Nephron progenitor cell (in vitro differentiated cells): ENCODE data around the gene RXFP4.

Experiments
- DNase-seq: peaks from one replicate; pipeline ENCODE4 v3.0.0; 2021
- H3K27ac Mint-ChIP-seq: 2 replicates; pipeline ENCODE4 v1.8.0; 2021; ENCODE audit warnings: mild to moderate bottlenecking, moderate library complexity, mixed read lengths
- H3K27me3 Mint-ChIP-seq: 2 replicates; pipeline ENCODE4 v1.8.0; 2021; ENCODE audit warnings: mild to moderate bottlenecking, low read depth, mixed read lengths; ENCODE audit not compliant: poor library complexity
- H3K36me3 Mint-ChIP-seq: 2 replicates; pipeline ENCODE4 v1.8.0; 2021; ENCODE audit warnings: low read depth, mixed read lengths
- H3K4me1 Mint-ChIP-seq: 2 replicates; pipeline ENCODE4 v1.8.0; 2021; ENCODE audit warnings: mixed read lengths
- H3K4me3 Mint-ChIP-seq: 2 replicates; pipeline ENCODE4 v1.8.0; 2021; ENCODE audit warnings: mild to moderate bottlenecking, moderate library complexity, mixed read lengths
- H3K9me3 Mint-ChIP-seq: 2 replicates; pipeline ENCODE4 v1.8.0; 2021; ENCODE audit warnings: mild to moderate bottlenecking, moderate library complexity, mixed read lengths
- TF ChIP-seq, protein P1 (sequence below): fragments of 200-600 bp; sonication (generic); IDR thresholded peaks from 2 replicates; pipeline ENCODE4 v1.5.0; 2021; ENCODE audit warnings: antibody characterized with exemption

Gene RXFP4

DNA sequence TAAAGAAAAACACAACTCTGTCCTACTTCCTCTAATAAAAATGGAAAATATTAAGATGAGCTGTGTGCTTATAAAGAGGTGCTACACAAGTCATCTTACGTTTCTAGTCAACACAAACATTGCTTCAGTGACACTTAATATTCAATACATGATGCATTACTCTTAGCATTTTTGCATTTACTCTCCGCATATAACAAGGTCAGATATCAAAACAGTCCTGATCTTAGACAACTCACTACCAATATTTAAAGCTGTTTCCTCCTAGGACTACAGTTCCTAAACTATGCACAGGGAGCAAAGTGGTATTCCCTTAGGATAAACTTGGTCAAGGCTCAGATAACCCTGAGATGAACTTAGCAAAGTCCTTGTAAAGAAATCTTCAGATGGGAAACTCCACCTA lies 42.5 kb upstream of the RXFP4 start:
- no peaks in the 10 kb centered on the region for H3K27me3 Mint-ChIP-seq
- no peaks in the 10 kb centered on the region for H3K4me1 Mint-ChIP-seq
- H3K4me3 Mint-ChIP-seq, result no peak overlapping the region
- H3K9me3 Mint-ChIP-seq, result no peaks in the 10 kb centered on the region
- no peak for DNase-seq
- H3K27ac Mint-ChIP-seq, result no peak overlapping the region
- TF ChIP-seq, protein P1, sequence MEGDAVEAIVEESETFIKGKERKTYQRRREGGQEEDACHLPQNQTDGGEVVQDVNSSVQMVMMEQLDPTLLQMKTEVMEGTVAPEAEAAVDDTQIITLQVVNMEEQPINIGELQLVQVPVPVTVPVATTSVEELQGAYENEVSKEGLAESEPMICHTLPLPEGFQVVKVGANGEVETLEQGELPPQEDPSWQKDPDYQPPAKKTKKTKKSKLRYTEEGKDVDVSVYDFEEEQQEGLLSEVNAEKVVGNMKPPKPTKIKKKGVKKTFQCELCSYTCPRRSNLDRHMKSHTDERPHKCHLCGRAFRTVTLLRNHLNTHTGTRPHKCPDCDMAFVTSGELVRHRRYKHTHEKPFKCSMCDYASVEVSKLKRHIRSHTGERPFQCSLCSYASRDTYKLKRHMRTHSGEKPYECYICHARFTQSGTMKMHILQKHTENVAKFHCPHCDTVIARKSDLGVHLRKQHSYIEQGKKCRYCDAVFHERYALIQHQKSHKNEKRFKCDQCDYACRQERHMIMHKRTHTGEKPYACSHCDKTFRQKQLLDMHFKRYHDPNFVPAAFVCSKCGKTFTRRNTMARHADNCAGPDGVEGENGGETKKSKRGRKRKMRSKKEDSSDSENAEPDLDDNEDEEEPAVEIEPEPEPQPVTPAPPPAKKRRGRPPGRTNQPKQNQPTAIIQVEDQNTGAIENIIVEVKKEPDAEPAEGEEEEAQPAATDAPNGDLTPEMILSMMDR, result no peak
- peaks cover 56% of the 10 kb centered on the region for H3K36me3 Mint-ChIP-seq

DNA sequence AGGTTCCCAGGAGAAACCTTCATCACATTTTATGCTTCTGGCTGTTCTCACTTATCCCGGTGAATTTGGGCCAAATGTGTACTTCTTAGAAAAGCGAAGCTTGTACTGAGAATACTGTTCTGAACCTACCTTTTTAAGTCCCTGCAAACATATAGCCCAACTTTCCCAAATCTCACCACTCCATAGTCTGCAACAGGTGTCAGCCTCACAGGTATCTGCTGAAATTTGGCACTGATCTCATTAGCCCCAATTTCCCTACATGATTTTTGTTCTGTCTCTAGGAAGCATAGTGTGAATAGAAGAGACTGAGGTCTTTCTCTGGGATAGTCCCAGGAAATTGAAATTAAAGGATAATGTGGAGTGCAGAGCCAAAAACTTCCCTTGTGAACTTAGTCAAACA lies 41.8 kb upstream of the RXFP4 start:
- Mint-ChIP-seq H3K27ac (peak overlapping the region; percentile 77), H3K4me1 (no peaks in the 10 kb centered on the region), H3K4me3 (no peak overlapping the region), H3K36me3 (peaks cover 63% of the 10 kb centered on the region), H3K27me3 (no peaks in the 10 kb centered on the region), H3K9me3 (no peaks in the 10 kb centered on the region)
- TF ChIP-seq, protein P1, result no peak
- no peak for DNase-seq

DNA sequence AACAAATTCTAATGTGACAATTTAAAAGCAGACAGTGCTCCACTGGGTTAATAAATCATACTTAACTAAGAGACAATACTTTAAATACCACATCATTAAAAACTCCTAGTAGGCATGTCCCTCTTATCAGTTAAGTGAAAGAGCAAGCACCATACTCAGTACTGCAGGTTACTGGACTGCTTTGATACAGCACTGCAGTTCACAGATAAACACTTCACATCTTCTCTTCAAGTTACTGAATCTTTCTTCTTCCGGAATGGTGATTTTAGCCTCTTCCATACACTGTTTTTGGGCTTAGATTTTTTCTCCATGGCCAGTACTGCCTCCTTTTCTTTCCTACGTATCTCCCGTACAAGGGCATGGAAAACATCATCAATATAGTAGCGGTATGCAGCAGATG lies 41.3 kb upstream of the RXFP4 start:
- Mint-ChIP-seq H3K4me1 (no peaks in the 10 kb centered on the region), H3K27ac (no peak overlapping the region), H3K27me3 (no peaks in the 10 kb centered on the region), H3K4me3 (no peak overlapping the region), H3K9me3 (no peaks in the 10 kb centered on the region), H3K36me3 (peaks cover 65% of the 10 kb centered on the region)
- no peak for DNase-seq
- TF ChIP-seq, protein P1, result no peak

DNA sequence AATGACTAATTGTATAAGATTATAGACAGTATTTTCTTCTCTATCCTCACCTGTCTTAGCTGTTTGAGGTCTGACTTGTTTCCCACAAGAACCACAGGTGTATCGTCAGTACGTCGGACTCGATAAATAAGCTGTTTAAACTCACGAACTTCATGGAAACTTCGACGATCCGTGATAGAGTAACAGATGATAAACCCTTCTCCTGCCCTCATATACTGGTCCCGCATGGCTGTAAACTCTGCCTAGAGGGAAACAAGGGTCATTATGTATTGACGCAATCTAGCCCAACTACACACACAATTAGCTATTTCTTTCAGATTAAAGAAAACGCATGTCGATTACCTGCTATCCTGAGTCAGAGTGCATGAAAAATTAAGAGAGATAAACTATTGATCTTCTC lies 37.2 kb upstream of the RXFP4 start:
- TF ChIP-seq, protein P1, result no peak
- peaks cover 54% of the 10 kb centered on the region for H3K36me3 Mint-ChIP-seq
- no peak overlapping the region for H3K4me3 Mint-ChIP-seq
- H3K27me3 Mint-ChIP-seq, result no peaks in the 10 kb centered on the region
- no peaks in the 10 kb centered on the region for H3K4me1 Mint-ChIP-seq
- no peak overlapping the region for H3K27ac Mint-ChIP-seq
- DNase-seq, result no peak
- no peaks in the 10 kb centered on the region for H3K9me3 Mint-ChIP-seq

DNA sequence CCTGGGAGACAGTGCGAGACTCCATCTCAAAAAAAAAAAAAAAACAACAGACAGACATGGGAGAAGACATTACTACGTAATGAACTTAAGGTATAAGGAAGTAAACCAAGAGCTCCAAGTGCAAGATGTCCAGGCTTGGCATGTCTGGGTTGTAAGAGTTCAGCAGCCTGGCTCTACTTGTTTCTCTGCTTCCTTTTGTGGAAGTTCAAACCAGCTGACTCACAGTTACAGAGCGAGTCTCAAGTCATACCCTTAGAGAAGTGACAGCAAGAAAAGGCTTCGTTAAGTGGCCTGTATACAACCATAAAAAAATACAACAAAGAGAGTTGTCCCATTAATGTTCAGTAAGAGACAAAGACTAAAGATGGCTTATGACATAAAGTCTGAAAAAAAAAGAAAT lies 31.5 kb upstream of the RXFP4 start:
- Mint-ChIP-seq H3K4me3 (peak overlapping the region; percentile 96), H3K4me1 (peaks cover 20% of the 10 kb centered on the region), H3K27me3 (no peaks in the 10 kb centered on the region), H3K36me3 (peaks cover 42% of the 10 kb centered on the region), H3K27ac (no peak overlapping the region), H3K9me3 (no peaks in the 10 kb centered on the region)
- TF ChIP-seq, protein P1, result no peak
- DNase-seq, result no peak

DNA sequence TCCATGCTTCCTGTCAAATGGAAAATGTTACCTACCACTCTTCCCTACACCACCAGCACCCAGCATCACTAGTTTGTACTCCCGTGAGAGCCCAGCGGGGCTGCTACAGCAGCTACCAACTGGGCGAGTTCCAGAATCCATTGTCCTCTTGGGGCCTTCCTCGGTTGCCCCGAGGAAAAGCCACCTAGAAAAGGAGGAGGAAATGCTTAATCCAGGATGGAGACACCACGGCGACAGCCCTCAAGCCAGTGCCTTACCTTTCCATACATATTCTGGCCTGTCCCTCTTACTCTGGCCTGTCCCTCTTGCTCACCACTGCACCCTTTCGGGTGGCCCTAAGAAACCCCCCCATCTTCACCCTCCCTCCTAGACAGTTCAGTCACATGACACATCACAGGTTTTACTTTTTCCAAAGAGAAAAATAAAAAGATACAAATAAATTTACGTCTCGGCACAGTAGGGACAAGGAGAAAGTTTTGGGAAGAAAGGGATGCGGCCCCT lies 30.8 kb upstream of the RXFP4 start:
- peaks cover 20% of the 10 kb centered on the region for H3K4me1 Mint-ChIP-seq

More for the DNA sequence above, 30.8 kb upstream of the RXFP4 start:
- no peak for DNase-seq
- H3K4me3 Mint-ChIP-seq, result peak overlapping the region; percentile 96
- peak overlapping the region; percentile 95 for H3K27ac Mint-ChIP-seq
- H3K27me3 Mint-ChIP-seq, result no peaks in the 10 kb centered on the region
- TF ChIP-seq, protein P1, result no peak
- H3K9me3 Mint-ChIP-seq, result no peaks in the 10 kb centered on the region
- peaks cover 43% of the 10 kb centered on the region for H3K36me3 Mint-ChIP-seq
